Measurements from ENCODE around the gene SPNS2. TPM values are rescaled to one million over a fixed set of nuclear protein-coding genes. Genes with fewer than 3 reads are reported as not detected.

The SPNS2 gene
- total and polyA plus RNA-seq, 4 donors, result 4.0 to 9.0 (median 5.2) TPM

- Histone ChIP-seq H3K9ac (ENCODE audit: low read depth in 1 of 2, low read length in 2 of 2) (no peak overlapping the region), H3K27me3 (ENCODE audit: control insufficient read depth in 4 of 4, insufficient read depth in 4 of 4, low read length in 3 of 4) (no peaks in the 10 kb centered on the region), H3K27ac (ENCODE audit: low read depth in 1 of 2, low read length in 2 of 2) (no peak overlapping the region), H3K9me3 (ENCODE audit: control insufficient read depth in 4 of 4, low read length in 3 of 4) (no peaks in the 10 kb centered on the region), H3K4me3 (ENCODE audit: low read depth in 1 of 3, low read length in 3 of 3) (no peak overlapping the region), H3K4me1 (ENCODE audit: control insufficient read depth in 4 of 4, insufficient read depth in 4 of 4, low read length in 3 of 4) (peaks cover 0 to 9% (median under 1%) of the 10 kb centered on the region in 4 donors), H3K36me3 (ENCODE audit: control insufficient read depth in 4 of 4, insufficient read depth in 3 of 4, low read depth in 1 of 4, low read length in 3 of 4) (no peaks in the 10 kb centered on the region)
- no peak for TF ChIP-seq RXRA (IDR thresholded peaks at IDR 0.05)
- no peak for TF ChIP-seq CTCF (IDR thresholded peaks at IDR 0.05; ENCODE audit: low read depth, low read length, missing input control)
- peak in 1 of 2 donors; percentile 21 for TF ChIP-seq RAD21 (IDR thresholded peaks at IDR 0.05)
- DNase-seq (ENCODE audit: low spot score), result no peak
- 89% methylated on average over 24 of the region's 24 CpGs for WGBS
Observed at GRCh38 chr17:4513113-4514032, 14.7 kb downstream of the SPNS2 start.

GRCh38 chr17:4514206-4514605, 15.5 kb downstream of the SPNS2 start:
- H3K9ac ChIP-seq (ENCODE audit: low read depth in 1 of 2, low read length in 2 of 2), result no peak overlapping the region
- no peak for DNase-seq (ENCODE audit: low spot score)
- H3K4me1 ChIP-seq (ENCODE audit: control insufficient read depth in 4 of 4, insufficient read depth in 4 of 4, low read length in 3 of 4), result peaks cover 0 to 9% (median under 1%) of the 10 kb centered on the region in 4 donors

More at GRCh38 chr17:4514206-4514605, 15.5 kb downstream of the SPNS2 start:
- no peak for TF ChIP-seq CTCF (IDR thresholded peaks at IDR 0.05; ENCODE audit: low read depth, low read length, missing input control)
- TF ChIP-seq REST (IDR thresholded peaks at IDR 0.05), result no peak
- no peak for TF ChIP-seq HNF4G (IDR thresholded peaks at IDR 0.05)
- TF ChIP-seq ATF3 (IDR thresholded peaks at IDR 0.05), result no peak
- no peak for TF ChIP-seq NR2F2 (IDR thresholded peaks at IDR 0.05)
- TF ChIP-seq ZBTB33 (IDR thresholded peaks at IDR 0.05), result no peak
- TF ChIP-seq, protein P1, sequence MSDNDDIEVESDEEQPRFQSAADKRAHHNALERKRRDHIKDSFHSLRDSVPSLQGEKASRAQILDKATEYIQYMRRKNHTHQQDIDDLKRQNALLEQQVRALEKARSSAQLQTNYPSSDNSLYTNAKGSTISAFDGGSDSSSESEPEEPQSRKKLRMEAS (IDR thresholded peaks at IDR 0.05), result no peak
- TF ChIP-seq EGR1 (IDR thresholded peaks at IDR 0.05; ENCODE audit: low read depth in 2 of 2), result no peak
- TF ChIP-seq SP1 (IDR thresholded peaks at IDR 0.05), result no peak
- no peaks in the 10 kb centered on the region for H3K27me3 ChIP-seq (ENCODE audit: control insufficient read depth in 4 of 4, insufficient read depth in 4 of 4, low read length in 3 of 4)
- H3K9me3 ChIP-seq (ENCODE audit: control insufficient read depth in 4 of 4, low read length in 3 of 4), result no peaks in the 10 kb centered on the region
- H3K36me3 ChIP-seq (ENCODE audit: control insufficient read depth in 4 of 4, insufficient read depth in 3 of 4, low read depth in 1 of 4, low read length in 3 of 4), result no peaks in the 10 kb centered on the region
- H3K27ac ChIP-seq (ENCODE audit: low read depth in 1 of 2, low read length in 2 of 2), result no peak overlapping the region
- WGBS, result 87% methylated on average over 7 of the region's 7 CpGs
- H3K4me3 ChIP-seq (ENCODE audit: low read depth in 1 of 3, low read length in 3 of 3), result no peak overlapping the region

All from liver (tissue), 9 donors.